LNCAP (cell line): ENCODE data around the gene BIVM.

ENCODE experiments used
- TF ChIP-seq, protein P1 (sequence below): fragments of 450-650 bp; IDR thresholded peaks from 2 replicates; pipeline ENCODE4 v1.5.1; 2017; ENCODE audit warnings: mild to moderate bottlenecking

BIVM gene

GRCh38 chr13:102798581-102799425 lies at the start of gene BIVM, which contains the start of gene POGLUT2:
Gene BIVM, plus strand, starts transcription at chr13:102799119. Its CDS starts 8,149 bp downstream, at chr13:102807268.
Gene POGLUT2, minus strand, starts transcription at chr13:102798976. Its CDS starts 306 bp downstream, at chr13:102798670.
- TF ChIP-seq, protein P1, sequence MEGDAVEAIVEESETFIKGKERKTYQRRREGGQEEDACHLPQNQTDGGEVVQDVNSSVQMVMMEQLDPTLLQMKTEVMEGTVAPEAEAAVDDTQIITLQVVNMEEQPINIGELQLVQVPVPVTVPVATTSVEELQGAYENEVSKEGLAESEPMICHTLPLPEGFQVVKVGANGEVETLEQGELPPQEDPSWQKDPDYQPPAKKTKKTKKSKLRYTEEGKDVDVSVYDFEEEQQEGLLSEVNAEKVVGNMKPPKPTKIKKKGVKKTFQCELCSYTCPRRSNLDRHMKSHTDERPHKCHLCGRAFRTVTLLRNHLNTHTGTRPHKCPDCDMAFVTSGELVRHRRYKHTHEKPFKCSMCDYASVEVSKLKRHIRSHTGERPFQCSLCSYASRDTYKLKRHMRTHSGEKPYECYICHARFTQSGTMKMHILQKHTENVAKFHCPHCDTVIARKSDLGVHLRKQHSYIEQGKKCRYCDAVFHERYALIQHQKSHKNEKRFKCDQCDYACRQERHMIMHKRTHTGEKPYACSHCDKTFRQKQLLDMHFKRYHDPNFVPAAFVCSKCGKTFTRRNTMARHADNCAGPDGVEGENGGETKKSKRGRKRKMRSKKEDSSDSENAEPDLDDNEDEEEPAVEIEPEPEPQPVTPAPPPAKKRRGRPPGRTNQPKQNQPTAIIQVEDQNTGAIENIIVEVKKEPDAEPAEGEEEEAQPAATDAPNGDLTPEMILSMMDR = no peak

DNA sequence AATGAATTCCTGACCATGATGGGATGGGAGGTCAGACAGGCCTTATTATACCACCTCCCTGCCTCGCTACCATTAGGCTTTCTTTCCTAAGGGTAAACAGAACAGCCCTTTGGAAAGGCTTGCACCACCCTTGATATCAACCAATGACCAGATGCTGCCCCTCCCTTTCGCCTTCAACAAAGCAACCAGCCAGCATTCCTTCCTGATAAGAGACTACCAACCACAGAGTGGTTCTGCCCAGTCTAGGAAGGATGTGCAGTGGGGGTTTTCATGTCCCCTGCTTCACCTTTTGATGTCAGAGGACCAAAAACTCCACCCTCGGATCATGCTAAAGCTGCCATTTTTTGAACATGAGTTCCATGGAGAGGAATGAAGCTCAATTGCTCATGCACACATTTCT lies 47.0 kb upstream of the BIVM start:
- TF ChIP-seq, protein P1 = no peak

DNA sequence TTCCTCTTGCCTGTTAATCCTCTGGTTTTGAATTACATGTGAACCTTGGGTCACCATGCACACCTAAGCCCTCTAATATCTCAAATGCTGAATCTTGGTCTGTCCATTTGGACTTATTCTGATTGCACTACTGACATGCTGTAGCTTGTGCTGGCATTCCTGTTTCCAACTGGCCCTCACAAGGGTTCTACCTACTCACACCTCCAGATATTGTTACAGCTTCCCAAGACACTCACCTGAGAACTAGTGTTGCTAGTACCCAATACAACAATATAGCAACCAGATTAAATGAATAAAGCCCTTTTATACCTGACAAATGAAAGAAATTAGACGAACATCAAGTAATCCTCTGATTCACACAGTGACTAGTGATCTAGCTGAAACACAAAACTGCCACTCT lies 41.9 kb upstream of the BIVM start:
- TF ChIP-seq, protein P1 = no peak

DNA sequence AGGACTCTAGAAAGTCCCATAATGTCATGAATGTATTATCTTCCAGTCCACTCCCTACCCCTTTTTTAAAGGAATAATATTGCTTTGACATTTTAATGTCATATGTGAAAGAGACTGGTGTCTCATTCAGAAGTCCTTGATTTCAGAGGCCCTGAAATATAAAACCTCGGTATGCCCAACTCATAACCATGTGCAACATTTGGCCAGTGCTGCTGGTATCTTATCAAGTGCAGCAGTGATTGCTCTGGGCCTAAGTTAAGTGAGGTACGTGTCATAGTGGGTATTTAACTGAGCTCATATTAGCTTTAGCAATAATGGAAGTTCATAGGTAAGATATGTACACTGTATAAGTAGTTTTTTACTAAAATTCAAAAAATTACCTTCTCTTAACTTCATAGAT lies 40.1 kb upstream of the BIVM start:
- TF ChIP-seq, protein P1 = no peak

- TF ChIP-seq, protein P1 = no peak
These were observed 37.8 kb upstream of the BIVM start for GRCh38 chr13:102761071-102761470.

DNA sequence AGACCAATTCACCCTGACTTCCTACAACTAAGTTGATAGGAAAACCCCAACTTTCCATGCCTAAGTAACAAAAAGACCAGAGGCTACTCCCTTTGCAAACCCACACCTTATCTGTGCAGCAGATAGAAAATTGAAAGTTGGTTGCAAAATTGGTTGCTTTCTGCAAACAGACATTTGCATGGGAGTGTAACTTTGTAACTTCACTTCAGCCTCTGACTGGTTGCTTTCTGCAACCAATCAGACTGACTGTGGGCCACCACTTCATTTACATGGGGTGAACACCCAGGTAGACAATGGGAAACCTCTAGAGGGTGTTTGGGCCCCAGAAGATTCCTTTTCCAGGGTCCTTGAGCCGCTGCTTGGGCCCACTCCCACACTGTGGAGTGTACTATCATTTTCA lies 35.2 kb upstream of the BIVM start:
- TF ChIP-seq, protein P1 = no peak

GRCh38 chr13:102768909-102769308 lies 30.0 kb upstream of the BIVM start:
- TF ChIP-seq, protein P1 = no peak
